HG02798 (cell line): Measurements from ENCODE around the gene FARP1.

Experiments
- ATAC-seq: cut with Tn5 transposase; IDR thresholded peaks from one replicate; pipeline ENCODE4 v1.9.1; 2021; ENCODE audit warnings: mild to moderate bottlenecking; ENCODE audit not compliant: unreplicated experiment, poor library complexity

Gene FARP1

GRCh38 chr13:98462241-98462882 lies 319.5 kb downstream of the FARP1 start:
- no peak for ATAC-seq

- no peak for ATAC-seq
Observed at GRCh38 chr13:98462946-98463345, 320.1 kb downstream of the FARP1 start.

- no peak for ATAC-seq
Observed at GRCh38 chr13:98466634-98467236, 323.8 kb downstream of the FARP1 start.

DNA sequence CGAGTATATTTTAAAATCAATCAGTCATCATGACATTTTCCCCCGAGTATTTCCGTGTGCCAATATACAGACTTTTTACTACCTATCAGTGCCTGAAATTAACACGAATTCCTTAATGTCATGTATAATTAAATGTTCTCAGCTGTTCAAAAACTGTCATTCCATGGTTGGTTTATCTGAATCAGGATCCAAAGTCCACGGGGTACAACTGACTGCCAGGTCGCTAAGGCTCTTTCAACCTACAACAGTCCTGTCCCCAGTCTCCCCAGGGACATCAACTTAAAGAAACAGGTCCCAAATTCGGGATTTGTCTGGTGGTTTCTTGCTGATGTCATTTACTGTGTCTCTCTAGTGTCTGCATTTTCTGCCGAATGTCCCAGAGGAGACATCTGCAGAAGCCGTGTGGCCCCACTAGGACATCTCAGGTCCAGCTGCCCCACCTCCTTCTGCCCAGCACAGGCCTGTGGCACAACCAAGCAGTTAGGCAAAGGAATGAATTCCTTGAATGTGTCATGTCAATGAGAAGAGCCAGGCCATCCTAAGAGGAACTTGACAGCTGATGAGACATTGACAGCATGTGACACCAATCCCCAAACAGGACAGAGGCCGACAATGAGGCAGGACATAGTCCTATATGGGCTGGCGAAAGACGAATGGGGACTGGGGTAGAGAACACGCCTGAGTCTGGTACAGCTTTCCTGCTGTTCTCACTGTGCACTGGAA lies 324.5 kb downstream of the FARP1 start:
- ATAC-seq = no peak

GRCh38 chr13:98468361-98468760 lies 325.5 kb downstream of the FARP1 start:
- ATAC-seq = no peak

DNA sequence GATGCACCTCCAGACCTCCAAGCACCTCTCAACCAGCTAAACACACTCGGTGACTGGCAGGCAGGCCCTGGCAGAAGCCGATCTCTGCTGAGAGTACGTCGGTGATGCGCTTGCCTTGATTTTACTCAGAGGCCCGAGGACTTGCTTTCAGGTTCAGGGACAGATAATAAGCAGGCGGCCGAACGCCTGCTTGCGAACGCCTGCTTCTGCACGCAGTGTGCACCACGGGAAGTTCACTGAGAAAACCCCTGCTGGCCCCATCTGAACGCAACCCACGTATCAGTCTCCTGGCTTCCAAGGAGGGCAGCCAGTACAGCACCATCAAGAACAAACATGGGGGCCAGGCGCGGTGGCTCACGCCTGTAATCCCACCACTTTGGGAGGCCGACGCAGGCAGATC lies 326.0 kb downstream of the FARP1 start:
- ATAC-seq = no peak

DNA sequence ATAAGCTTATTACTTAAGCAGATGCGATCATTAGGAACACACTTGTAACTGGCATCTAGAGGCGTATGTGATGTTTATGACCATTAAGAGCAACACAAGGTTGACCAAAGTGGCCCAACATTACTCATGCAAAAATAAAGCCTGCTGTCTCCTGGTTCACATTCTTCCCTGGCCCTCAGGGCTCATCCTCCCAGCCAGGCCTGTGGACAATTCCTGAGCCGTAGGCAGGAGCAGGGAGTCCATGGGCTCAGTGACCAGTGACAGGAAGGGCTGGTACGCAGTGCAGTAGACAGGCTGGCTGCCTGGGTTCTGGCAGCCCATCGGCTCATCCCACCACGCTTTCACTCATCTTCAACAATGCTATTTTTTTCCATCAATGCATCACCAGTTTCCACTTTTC lies 328.0 kb downstream of the FARP1 start:
- ATAC-seq = no peak

- no peak for ATAC-seq
Observed at GRCh38 chr13:98471934-98472333, 329.0 kb downstream of the FARP1 start.

DNA sequence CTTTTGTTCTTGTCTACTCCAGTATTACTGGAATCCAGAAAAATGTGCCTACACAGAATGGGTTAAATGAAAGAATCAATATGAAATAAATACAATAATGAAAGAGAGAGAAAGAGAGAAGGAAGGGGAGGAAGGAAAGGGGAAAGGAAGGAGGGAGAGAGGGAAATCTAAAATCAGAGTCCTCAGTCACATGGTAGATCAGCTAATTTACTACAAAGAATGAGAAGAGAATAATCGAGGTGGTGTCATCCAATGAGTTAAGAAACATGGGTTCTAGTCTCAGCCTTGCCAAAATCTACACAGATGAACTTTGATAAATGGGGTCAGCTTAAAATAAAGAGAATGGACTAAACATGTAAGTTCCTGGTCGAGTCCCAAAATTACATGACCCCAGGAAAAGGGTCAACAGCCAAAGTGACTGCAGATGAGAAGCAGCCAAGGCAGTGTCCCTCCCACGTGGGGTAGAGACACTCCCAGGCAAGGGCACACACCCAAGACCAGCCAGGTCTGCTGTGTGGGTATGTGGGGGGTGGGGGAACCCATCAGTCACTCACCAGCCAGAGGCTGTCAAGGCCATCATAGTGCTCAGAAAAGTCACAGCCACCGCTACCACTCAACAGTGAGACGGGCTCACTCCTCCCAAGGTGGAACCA lies 330.4 kb downstream of the FARP1 start:
- no peak for ATAC-seq

- no peak for ATAC-seq
Observed at GRCh38 chr13:98473788-98474144, 330.9 kb downstream of the FARP1 start.

- ATAC-seq = no peak
Observed at GRCh38 chr13:98474292-98474691, 331.4 kb downstream of the FARP1 start.

DNA sequence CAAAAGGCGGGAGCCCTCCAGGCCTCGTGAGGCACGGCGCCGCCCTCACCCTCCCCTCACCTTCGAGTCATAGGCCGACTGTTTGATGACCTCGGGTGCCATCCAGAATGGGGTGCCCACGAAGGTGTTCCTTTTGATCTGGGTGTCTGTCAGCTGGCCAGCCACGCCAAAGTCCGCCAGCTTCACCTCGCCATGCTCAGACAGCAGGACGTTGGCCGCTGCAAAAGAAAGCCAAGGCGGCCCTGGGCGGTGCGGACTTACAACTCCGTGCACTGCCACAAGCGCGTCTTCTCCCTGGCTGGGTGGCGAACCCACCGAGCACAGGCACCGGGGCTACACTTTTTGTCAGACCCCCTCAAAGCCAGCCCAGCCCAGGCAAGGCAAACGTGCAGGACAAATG lies 331.9 kb downstream of the FARP1 start:
- no peak for ATAC-seq

DNA sequence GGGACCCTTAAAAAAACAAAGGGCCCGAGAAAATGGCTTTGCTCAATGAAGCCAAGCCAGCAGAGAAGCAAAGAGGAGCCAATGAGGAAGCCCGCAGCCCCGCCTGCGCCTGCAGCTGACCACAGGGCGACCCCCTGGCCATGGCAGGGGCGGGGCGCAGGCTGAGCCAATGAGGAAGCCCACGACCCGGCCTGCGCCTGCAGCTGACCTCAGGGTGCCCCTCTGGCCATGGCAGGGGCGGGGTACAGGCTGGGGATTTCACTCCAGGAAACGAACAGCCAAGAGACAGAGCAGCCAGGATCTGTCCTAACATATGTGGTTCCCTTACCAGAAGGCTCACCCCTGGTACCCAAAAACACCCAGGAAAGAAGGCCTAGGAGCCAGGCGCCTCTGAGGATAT lies 332.6 kb downstream of the FARP1 start:
- ATAC-seq = no peak

DNA sequence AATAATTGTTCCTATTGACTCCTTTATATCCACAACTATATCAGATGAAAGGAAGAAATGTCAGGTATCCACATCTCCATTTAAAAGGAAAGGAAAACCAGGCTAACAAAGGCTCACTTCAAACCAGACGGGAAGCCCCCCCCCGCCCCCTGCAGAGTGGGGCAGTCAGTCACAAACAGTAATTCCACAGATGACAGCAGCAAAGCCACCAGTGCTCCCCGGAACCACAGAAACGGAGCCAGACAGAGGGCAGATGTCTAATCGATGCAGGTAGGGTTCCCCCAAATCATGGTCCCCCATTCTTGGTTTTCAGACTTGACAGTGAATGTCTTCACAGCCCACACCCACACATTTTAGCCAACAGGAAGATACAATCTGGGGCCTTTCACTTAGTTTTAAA lies 333.2 kb downstream of the FARP1 start:
- ATAC-seq = peak; percentile 28

DNA sequence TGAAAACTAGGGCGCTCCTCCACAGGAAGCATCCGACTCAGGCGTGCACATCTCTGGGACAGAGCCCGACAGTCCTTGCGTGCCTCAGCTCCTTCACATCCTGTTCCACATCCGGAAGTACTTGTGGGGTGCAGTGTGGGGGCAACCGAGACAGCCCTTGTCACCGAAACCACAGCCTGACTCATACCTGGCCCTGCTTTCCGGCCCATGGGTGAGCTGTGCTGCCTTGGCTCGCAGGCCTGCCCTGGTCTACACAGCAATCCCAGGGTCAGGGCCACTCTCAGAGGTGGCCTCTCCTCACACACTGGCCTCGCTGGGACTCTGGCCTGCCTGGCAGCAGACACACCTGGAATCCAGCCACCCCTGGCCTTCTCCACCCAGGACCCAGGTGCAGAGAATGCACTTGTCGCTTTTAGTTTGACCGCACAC lies 333.7 kb downstream of the FARP1 start:
- peak; percentile 97 for ATAC-seq

DNA sequence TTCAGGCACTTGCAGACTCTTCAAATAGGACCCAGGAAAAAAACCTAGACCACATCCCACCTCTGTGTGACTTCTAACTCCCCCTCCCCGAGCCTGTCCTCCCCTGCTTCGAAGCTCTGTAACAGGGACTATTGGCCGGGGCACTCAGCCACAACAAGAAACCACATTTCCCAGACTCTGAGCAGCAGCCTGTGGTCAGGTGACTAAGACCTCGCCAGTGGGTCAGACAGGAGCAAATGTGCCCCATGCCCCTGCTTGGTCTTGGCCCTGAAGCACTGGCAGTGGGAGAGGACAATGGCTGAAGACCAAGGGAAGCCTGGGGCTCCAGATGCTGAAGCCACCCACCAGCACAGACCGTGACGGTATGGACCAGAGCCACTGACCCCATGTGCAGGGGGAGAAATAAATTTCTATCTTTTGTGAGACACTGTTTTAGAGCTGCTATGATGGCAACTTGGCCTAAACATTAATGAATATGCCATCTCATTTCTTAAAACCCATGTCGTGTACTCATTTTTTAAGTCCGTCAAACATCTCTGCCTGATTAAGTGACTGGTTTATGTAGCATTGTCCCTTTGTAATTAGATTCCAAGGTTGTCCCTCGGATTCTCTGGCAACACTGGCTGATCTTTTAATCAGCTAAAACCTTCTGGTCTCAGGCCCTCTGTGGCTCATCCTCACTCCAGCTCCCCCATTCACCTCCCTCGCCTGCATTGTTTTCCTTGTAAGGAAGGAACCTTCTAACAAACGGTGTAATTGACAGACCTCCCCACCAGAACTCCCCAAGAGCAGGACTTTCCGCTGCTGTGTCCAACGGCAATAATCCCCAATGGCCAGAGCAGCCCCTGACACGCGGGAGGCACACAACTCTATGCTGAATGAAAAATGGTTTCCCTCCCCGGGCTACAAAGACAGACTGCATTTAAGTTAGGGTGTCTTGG lies 335.6 kb downstream of the FARP1 start:
- peak; percentile 23 for ATAC-seq

DNA sequence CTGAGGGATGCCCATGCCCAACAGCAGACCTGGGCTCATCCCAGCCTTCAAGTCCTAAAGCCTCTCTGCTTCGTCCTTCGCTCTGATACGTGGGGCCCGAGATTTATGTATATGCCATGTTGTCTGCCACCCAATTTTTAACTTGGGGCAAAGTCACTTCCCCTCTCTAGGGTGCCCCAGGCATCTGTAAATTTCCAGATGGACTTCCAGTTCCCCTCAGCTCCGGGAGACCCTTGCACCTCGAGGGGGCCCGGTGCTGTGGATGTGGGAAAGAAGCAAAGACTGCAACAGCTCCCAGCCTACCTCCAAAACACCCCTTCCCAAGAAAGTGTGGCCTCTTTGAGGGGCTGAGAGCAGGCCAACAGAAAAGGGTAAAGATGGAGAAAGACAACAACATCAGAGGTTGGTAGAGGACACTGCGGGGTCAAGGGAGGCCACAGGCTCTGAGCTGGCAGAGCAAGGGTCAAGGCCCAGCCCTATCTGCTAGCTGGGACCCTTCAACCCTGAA lies 336.7 kb downstream of the FARP1 start:
- no peak for ATAC-seq

- ATAC-seq = peak; percentile 42
Observed at GRCh38 chr13:98480915-98481877, 338.3 kb downstream of the FARP1 start.
